Mucosa of descending colon (tissue), 3 donors: ENCODE measurements around the gene OGT. TPM values are rescaled to one million over a fixed set of nuclear protein-coding genes. Genes with fewer than 3 reads are reported as not detected.
A peak's percentile ranks its signal among the peaks of the same experiment; 100 is the strongest.
"Not testable (repeated sequence)": the region's sequence is repeated elsewhere in the genome, so short reads cannot be mapped to it uniquely, and the experiment has no call there.

Experiments used
- ATAC-seq: fragments of 200-7000 bp; cut with Tn5 transposase; one replicate; pipeline ENCODE4 v1.9.1; 2020; ENCODE audit warnings: mild to moderate bottlenecking, moderate library complexity
- DNase-seq, 3 donors: peaks; one replicate each; pipeline ENCODE4 v3.0.0-alpha.2; 2020
- H3K36me3 ChIP-seq: fragments of 200-600 bp; one replicate; pipeline ENCODE4 v1.8.0; 2021; ENCODE audit warnings: low read depth, mild to moderate bottlenecking
- H3K4me1 ChIP-seq: fragments of 200-600 bp; one replicate; pipeline ENCODE4 v1.8.0; 2021; ENCODE audit warnings: low read depth, mild to moderate bottlenecking
- H3K4me3 ChIP-seq: fragments of 200-600 bp; one replicate; pipeline ENCODE4 v1.8.0; 2021; ENCODE audit warnings: mild to moderate bottlenecking
- H3K9me3 ChIP-seq: fragments of 200-600 bp; one replicate; pipeline ENCODE4 v1.8.0; 2021; ENCODE audit warnings: mild to moderate bottlenecking
- CTCF ChIP-seq: fragments of 200-600 bp; IDR thresholded peaks from one replicate; pipeline ENCODE4 v1.8.0; 2022; ENCODE audit warnings: antibody characterized with exemption, mild to moderate bottlenecking
- intact Hi-C, 2 donors: fragments of 100-400 bp; cut with DNase I in 1 of 2; cut with micrococcal nuclease in 1 of 2; formaldehyde crosslinking; loops; one replicate each; pipeline versions ENCODE4 v1.11.0 to v1.11.1; 2022; cut with DNase I, micrococcal nuclease
- total RNA-seq, 3 donors: library from RNA; stranded (reverse); fragmentation: NEBNext Ultra II Directional in 2 of 3; extraction: Animal tissue kit (Norgen Biotek cat#: 25700) in 2 of 3; gene quantifications; one replicate each; pipeline versions ENCODE4 v1.2.1 to v1.2.4, GENCODE V29; 2021 to 2023
- donor health status: DM: no; HTN: no; CAD: no; lungs with moderate emphysema.
- donor health status: DM: no; HTN: no; CAD: no.
- donor health status: DM: no; HTN: yes; CAD: no.

Gene OGT
- total RNA-seq, 3 donors from 2014 or later: 89.4 to 133 (median 120) TPM

DNA sequence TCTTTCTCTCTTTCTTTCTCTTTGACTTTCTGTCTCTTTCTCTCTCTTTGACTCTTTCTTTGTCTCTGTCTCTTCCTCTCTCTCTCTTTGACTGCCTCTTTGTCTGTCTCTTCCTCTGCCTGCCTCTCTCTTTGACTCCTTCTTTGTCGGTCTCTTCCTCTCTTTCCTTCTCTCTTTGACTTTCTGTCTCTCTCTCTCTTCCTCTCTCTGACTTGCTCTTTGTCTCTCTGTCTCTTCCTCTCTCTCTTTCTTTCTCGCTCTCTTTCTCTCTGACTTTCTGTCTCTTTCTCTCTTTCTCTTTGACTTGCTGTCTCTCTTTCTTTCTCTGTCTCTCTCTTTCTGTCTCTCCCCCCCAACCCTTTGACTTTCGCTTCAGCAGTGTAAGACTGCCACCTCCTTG, 36.4 kb upstream of the OGT start:
- ATAC-seq: no peak
- no peak overlapping the region for H3K4me3 ChIP-seq
- no peak for TF ChIP-seq CTCF
- H3K36me3 ChIP-seq: no peaks in the 10 kb centered on the region
- DNase-seq: no peak
- intact Hi-C loops: no loop called here
- H3K9me3 ChIP-seq: no peaks in the 10 kb centered on the region
- H3K4me1 ChIP-seq: no peaks in the 10 kb centered on the region

- intact Hi-C loops, DNase-seq, ATAC-seq, H3K4me1 ChIP-seq, H3K9me3 ChIP-seq, H3K4me3 ChIP-seq, H3K36me3 ChIP-seq: not testable (repeated sequence)
Observed at GRCh38 chrX:71502080-71502479, 30.8 kb upstream of the OGT start.

GRCh38 chrX:71504346-71504745, 28.6 kb upstream of the OGT start:
- intact Hi-C loops: no loop called here

DNA sequence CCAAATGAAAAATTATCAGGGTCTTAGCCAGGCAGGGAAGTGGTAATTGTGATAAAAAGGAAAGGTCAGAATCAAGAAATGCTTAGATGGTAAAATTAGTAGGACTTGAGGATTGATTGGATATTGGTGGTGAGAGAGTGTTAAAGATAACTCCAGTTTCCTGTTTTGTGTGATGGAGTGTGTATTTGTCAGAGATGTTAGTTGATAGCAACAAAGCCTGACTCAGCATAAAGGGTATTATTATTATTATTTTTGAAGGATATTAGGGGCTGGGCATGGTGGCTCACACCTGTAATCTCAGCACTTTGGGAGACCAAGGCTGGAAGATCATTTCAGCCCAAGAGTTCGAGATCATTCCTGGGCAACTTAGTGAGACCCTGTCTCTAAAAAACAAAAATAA, 23.6 kb upstream of the OGT start:
- no peak for TF ChIP-seq CTCF
- H3K36me3 ChIP-seq: no peaks in the 10 kb centered on the region
- intact Hi-C loops: no loop called here
- H3K4me3 ChIP-seq: no peak overlapping the region
- H3K9me3 ChIP-seq: no peaks in the 10 kb centered on the region
- no peak for ATAC-seq
- no peak for DNase-seq
- no peaks in the 10 kb centered on the region for H3K4me1 ChIP-seq

More at GRCh38 chrX:71504346-71504745, 28.6 kb upstream of the OGT start:
- no peak for TF ChIP-seq CTCF
- Histone ChIP-seq H3K4me3 (no peak overlapping the region), H3K4me1 (no peaks in the 10 kb centered on the region), H3K36me3 (no peaks in the 10 kb centered on the region), H3K9me3 (no peaks in the 10 kb centered on the region)
- DNase-seq: no peak
- no peak for ATAC-seq

DNA sequence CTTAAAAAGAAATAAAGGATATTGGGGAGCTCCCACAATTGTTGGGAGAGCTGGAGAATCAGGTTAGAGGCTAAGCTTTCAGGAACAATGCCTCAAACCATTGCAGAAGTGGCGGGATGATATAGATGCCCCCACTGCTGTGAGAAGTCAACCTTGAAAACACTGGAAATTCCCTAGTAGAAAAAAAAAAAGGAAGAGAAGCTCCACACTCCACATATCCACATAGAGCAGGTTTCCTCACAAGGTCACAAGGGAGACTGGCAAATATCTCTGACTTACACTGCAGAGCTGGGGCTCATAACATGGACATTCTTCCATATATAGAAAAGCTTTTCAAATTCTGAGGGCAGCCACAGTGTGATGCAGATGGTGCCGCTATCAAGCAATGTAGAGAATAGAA, 22.7 kb upstream of the OGT start:
- DNase-seq (no peak), ATAC-seq (no peak)
- TF ChIP-seq CTCF: no peak
- no peak overlapping the region for H3K4me3 ChIP-seq
- H3K4me1 ChIP-seq: no peaks in the 10 kb centered on the region
- no peaks in the 10 kb centered on the region for H3K9me3 ChIP-seq
- H3K36me3 ChIP-seq: no peaks in the 10 kb centered on the region
- intact Hi-C loops: no loop called here

- intact Hi-C loops, H3K4me3 ChIP-seq, DNase-seq, H3K36me3 ChIP-seq, H3K9me3 ChIP-seq, ATAC-seq, H3K4me1 ChIP-seq: not testable (repeated sequence)
Observed at GRCh38 chrX:71513731-71514130, 19.2 kb upstream of the OGT start.

DNA sequence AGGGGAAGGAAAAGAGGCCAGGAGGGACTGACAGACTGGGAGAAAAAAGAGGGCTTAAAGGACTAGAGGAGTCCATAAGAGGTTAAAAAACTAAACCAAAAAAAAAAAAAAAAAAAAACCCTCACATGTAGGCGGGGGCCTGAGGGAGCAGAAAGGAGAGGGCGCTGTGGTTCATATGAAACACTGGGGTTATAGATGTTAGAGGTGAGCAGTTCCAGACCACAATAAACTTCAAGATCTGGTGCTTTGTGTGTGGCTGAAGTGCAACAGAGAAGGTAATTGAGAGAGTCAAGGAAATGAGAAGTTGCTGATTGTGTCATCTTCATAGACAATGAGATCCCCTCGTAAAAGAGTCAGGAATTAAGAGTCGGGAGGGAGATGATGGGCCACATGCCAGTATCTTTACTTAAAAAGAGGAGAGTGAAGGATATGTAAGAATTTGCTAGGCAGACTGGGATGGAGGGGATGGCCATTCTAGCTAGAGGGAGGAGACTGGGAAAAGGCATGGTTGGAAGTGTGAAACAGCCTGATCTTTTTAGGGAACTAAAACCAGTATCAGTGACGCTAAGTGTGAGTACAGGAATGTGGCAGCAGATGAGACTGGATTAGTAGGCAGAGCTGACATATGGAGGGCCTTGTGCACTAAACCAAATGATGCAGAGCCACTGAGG, 18.4 kb upstream of the OGT start:
- no peaks in the 10 kb centered on the region for H3K4me1 ChIP-seq
- no peak overlapping the region for H3K4me3 ChIP-seq
- H3K36me3 ChIP-seq: no peaks in the 10 kb centered on the region
- ATAC-seq (peak; percentile 36), DNase-seq (peak in 1 of 3 donors; percentile 15)
- no peak for TF ChIP-seq CTCF
- intact Hi-C loops: no loop called here
- H3K9me3 ChIP-seq: no peaks in the 10 kb centered on the region
